T-helper 1 cell treated with Interleukin-12 subunit alpha and Interleukin-12 subunit beta and Interleukin-4 antibody, amounts not matched to agents 30 ng/mL and 1 ng/mL, for 36 hours (primary cell): ENCODE measurements around the gene CRTAP. TPM values are rescaled to one million over a fixed set of nuclear protein-coding genes. Genes with fewer than 3 reads are reported as not detected.
"Not testable (repeated sequence)": the region's sequence is repeated elsewhere in the genome, so short reads cannot be mapped to it uniquely, and the experiment has no call there.

ENCODE experiments used
- intact Hi-C: fragments of 100-400 bp; cut with micrococcal nuclease; formaldehyde crosslinking; loops from one replicate; pipeline ENCODE4 v1.15.1; 2024
- total RNA-seq: library from RNA; stranded (reverse); gene quantifications from 2 replicates; pipeline ENCODE4 v1.2.3, GENCODE V29; 2022

The CRTAP gene
- total RNA-seq, 1 donor from 2014 or later: 25.3 TPM

DNA sequence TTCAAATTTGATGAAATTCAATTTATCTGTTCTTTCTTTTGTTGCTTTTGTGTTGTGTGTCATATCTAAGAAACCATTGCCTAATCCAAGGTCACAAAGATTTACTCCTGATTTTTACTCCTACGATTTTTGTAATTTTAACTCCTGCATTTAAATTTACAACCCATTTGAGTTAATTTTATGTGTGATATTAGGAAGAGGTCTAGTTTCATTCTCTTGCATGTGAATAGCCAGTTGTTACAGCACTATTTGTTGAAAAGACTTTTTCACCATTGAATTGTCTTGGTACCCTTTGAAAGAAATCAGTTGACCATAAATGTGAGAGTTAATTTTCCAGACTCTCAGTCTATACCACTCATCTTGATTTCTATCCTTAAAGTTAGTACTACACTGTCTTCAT lies 23.9 kb downstream of the CRTAP start:
- intact Hi-C loops: no loop called here

DNA sequence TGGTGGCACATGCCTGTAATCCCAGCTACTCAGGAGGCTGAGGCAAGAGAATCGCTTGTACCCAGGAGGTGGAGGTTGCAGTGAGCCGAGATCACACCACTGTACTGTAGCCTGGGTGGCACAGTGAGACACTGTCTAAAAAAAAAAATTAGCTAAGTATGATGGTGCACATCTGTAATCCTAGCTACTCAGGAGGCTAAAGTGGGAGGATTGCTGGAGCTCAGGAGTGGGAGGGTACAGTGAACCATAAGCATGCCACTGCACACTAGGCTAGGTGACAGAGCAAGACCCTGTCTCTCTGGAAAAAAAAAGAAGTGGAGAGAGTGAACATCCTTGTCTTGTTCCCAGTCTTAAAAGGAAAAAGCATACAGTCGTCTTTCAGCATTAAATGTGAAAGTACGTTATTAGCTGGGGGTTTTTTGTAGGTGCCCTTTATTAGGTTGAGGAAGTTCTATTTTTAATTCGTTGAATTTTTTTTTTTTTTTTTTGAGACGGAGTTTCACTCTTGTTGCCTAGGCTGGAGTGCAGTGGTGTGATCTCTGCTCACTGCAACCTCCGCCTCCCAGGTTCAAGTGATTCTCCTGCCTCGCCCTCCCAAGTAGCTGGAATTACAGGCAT lies 25.3 kb downstream of the CRTAP start:
- intact Hi-C loops: not testable (repeated sequence)

DNA sequence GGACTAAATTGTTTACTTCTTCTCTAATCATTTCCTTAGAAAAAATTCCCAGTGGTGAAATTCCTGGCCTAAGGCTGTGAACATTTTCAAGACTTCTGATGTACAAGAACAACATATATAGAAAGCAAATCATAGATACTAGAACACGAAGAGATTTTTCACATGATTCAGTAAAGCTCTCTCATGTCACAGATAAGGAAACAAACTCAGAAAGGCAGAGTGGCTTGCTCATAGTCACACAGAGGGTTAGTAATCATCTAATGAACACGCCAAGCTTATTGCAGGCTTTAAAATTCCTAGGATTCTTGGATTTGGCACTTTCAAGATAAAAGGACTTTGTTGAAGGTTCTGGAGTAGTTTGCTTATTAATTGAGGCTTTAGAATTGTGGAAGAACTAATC lies 26.2 kb downstream of the CRTAP start:
- intact Hi-C loops: no loop called here

DNA sequence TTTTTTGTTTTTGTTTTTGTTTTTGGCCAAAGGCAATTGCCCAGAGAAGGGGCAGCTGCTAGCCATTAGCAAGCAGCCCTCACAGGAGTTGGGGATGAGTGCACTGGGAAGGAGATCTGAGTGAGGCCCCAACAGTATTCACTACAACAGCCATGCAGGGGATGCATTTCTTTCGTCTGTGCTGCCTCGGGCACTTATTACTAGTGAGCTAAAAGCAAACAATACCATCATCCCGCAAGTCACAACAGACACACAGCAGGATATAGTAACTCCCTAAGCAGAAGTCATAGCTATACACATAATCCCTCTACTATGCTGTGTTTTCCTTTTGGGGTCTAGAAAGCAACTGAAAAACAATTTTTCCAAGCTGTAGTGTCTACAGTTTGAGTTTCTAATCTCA lies 27.2 kb downstream of the CRTAP start:
- intact Hi-C loops: no loop called here

DNA sequence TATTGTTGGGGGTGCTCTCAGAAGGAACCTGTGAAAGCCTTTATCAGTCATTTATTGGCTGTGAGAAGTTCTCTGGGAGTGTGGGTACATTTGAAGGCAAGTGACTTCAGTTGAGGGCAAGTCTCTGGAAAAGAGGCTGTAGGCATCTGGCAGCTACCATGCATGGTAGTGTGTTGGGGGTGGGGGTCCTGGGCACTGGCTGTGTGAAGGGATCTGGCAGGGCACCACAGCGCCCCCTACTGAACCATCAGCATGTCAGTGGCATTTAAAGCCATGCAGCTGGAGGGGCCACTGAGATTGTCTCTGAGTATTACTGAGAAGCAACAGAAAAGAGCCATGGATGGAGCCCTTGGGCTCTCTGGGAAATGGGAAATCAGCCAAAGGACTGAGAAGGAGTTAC lies 30.6 kb downstream of the CRTAP start:
- intact Hi-C loops: no loop called here

DNA sequence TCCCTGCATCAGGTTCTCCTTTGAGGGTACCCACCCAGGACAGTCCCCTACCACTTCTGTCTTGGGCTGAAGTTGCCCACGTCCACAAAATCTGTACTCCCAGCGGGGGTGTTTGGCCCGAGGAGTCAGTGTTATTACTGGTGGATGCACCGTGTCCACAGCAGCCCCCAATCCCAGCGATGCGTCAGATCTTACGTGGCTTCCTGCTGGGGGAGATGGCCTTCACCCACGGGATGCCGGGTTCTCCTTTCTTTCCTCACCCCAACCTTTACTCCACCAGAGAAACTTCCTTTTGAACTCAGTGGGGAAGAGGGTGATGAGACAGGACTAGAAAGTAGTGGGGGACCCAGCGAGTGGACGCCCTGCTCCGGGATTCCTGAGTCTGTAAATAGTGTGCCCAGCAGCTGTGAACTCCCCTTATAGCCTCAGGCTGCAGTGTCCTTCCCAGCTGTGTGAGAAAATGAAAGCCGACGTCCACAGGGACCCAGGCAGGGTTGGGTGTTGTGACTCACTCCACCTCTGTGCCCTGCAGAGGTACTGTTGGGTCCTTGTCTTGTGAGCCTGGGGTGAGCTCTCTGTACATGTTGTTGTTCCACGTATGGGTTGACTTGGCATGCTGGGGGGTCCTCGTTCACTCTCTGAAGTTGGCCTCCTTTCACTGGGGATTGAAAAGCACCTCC lies 31.5 kb downstream of the CRTAP start:
- intact Hi-C loops: no loop called here

DNA sequence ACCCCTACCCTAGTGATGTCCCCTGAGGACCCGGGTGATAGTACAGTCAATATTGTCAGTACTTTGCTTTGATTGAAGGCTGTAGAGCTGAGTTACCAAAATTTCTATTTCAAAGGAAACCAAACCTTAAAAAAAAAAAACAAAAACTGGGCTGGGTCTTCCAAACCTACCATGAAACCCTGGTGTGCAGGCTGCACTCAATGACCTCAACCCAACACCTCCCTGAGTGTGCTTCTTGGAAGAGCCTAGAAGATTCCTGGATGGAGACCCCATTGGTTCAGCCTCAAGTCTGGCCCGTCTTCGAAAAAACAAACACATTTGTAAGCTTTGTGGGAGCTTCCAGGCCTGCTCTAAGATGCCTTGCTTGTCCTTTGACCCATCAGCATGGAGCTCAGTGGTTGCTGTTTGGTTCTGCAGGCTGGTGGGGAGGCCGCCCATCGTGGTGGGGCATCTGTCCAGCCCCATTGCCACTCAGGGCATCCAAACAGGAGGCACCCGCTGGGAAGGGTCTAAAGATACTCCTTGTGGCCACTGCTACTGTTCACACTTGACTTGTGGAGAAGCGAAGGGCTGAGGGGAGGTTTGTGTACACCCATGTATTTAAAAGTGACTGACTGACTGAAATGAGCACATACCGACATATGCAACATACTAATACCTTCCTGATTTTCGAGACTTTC lies 32.2 kb downstream of the CRTAP start:
- intact Hi-C loops: no loop called here

DNA sequence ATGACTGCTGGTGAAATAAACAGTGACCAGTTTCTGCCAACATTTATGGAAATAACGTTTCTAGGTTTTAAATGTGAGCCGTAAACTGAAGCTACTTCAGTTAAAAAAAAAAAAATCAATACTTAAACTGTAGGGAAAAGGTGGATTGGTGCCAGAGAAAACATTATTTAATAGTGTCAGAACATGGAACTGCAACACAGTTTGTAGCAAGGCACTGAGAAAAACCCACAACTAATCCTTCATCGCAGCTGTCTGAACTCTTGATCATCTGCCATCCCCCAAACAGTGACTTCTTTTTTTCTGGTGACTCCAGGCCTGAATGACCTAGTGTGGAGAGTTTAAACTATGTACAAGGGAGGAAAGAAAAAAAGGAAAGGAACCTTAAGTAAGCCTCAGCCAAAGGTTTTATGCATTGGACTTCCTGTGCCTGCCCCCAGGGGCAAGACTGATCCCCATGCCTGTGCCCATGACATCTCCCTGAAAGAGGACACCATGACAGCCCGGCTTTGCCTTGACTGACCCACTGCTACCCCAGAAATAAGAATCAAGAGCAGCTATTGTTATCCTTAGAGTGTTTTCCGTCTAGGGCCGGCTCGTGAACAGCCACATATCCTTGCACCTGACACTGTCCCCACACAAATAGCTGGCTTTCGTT lies 33.1 kb downstream of the CRTAP start:
- intact Hi-C loops: no loop called here

DNA sequence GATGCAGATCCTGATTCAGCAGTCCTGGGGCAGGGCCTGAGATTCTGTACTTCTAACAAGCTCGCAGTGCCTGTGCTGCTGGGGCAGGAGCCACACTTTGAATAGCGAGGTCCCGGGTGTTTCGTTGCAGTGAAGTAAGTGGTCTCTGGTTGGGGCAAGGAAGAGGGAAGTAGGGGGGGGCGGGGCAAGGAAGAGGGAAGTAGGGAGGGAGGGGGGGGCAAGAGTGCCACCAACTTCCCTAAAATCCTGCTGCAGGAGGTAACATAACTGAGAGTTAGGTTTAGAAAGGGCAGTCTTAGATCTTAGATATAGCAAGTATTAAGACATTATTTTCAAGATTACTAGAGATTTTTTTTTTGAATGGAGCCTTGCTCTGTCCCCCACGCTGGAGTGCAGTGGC lies 35.5 kb downstream of the CRTAP start:
- intact Hi-C loops: no loop called here

DNA sequence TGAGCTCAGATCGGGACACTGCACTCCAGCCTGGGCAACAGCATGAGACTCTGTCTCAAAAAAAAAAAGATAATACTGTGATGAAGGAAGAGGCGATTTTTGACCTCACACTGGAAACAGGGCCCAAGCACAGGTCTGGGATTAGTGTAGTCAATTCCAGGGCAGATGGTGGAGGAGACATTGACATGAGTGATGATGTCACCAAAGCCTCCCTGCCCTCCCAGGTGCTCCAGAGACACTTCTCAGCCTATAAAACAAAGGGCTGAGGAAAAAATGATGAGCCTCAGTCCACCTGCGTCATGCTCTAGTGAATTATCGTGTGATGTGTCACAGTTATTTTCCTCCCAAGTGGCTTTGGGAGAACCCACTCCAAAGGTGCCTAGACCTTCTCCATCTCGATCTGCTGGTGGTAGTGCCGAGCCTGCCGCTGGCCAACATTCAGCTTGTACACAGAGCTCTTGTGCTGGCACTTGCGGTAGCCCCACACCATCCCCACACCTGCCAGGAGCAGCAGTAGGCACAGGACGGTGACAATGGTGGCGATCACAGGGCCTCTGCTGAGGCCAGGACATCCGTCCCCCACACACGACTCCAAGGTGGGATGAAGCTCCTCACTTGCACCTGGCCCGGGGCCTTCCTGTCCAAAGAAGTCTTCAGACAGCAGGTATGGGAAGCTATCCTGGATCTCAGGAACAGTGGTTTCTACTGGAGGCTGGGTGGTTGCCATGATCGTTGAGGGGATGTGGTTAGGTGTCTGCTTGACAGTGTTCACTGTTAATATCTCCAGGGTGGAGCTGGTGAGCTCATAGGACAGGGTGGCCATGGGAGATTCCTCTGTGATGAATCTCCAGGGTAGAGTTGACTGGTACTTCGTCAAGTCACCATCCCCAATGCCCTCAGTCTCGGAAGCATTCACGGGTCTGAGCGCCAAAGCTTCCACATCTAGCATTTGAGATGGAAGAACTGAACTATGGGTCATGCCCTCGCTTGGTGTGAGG lies 38.8 kb downstream of the CRTAP start:
- intact Hi-C loops: no loop called here

DNA sequence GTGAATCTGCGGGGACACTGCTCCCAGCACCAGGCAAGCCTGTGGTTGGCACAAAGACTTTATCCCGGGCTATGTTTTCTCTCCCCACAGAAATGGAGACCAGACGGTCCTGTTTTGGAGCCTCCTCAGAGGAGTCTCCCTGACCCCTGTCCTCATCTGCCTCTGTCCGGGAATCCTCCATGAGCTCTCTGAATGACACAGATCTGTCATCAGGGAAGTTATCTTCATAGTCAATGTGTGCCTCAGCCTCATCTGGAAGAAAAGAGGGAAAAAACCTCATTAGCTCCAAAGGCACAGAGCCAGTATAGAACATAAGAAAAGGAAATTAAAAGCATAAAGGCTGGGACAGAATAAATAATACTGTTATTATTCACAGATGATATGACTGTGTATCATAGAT lies 40.0 kb downstream of the CRTAP start:
- intact Hi-C loops: no loop called here

DNA sequence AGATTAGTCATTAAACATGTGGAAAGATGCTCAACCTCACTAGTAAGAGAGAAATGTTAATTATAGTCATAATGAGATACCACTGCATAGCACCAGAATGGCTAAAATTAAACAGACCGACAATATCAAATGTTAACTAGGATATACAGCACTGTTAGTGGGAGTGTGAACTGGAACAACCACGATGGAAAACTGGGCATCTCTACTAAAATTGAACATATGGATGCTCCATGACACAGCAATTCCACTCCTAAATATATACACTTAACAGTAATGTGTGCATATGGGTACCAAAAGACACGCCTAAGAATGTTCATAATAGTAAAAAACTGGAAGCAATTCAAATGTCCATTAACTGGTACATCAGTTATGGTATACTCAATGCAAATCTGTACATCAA lies 41.5 kb downstream of the CRTAP start:
- intact Hi-C loops: no loop called here

DNA sequence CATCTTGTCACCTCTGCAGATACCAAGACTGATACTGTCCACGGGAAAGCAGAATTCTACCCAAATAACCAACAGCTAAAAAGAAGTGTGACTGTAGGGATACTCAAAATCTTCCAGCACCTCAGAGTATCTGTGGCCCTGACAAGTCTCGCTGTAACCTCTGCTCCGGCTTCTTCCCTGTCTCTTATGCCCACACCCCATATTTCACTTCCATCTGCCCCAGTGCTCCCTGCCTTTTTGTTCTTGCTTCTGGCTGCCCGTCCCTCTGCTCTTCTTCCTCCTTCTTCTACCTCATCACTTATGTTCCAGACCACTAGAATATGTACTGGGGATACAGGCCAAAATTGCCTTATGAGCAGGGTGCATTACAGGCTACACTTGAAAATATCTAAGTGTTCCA lies 45.4 kb downstream of the CRTAP start:
- intact Hi-C loops: no loop called here

DNA sequence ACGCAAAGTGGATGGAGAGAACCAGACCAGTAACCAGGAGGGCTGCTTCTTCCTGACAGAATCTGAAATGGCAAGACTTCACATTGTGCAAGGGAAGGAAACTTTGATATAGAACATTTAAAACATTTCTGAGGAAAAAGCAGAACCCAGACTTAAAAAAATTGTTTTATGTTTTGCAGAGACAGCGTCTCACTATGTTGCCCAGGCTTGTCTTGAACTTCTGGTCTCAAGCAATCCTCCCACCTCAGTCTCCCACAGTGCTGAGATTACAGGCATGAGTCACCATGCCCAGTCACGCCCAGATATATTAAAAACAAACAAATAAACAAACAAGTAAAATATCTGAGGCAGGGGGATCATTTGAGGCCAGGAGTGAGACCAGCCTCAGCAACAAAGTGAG lies 46.2 kb downstream of the CRTAP start:
- intact Hi-C loops: no loop called here

DNA sequence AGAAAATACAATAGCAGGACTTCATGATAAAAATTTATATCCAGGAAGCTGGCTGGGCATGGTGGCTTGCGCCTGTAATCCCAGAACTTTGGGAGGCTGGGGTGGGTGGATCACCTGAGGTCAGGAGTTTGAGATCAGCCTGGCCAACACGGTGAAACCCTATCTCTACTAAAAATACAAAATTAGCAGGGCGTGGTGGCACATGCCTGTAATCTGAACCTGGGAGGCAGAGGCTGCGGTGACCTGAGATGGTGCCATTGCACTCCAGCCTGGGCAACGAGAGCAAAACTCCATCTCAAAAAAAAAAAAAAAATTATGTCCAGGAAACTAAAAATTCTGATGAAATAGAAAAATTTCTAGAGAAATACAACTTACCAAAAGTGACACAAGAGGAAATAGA lies 48.8 kb downstream of the CRTAP start:
- intact Hi-C loops: not testable (repeated sequence)

DNA sequence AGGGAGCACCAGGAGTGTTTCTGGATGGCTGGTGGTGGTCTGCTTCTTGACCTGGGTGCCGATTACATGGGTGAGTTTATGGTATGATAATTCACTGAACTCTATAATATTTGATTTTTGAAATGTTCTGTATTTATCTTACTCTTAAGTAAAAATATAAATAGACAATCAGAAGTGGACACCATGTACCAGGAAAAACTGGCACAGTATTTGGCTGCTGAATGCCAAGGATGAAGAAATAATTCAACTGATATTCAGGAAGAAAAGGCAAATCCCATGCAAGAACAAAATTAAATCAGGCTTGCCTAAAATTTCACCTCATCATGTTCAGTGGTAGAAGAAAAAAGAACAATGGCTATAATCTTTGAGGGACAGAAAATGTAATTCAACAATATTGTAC lies 51.6 kb downstream of the CRTAP start:
- intact Hi-C loops: no loop called here

DNA sequence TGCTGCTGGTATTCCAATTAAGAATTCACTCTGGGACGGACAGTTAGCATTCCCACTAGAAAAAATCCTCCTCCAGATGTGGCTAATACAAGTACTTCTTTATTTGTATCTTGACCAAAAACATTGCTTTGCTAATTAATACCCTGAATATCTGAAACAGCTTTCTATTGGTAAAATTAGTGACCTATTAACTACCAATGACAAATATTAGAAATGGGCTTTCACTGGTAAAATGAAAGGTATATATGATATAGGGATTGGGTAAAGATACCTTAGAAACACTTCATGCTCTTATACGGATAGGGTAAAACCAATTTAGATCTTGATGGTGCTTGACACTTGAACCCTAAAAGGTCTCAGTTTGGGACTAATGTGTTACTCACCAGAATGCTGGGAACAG lies 52.3 kb downstream of the CRTAP start:
- intact Hi-C loops: no loop called here

DNA sequence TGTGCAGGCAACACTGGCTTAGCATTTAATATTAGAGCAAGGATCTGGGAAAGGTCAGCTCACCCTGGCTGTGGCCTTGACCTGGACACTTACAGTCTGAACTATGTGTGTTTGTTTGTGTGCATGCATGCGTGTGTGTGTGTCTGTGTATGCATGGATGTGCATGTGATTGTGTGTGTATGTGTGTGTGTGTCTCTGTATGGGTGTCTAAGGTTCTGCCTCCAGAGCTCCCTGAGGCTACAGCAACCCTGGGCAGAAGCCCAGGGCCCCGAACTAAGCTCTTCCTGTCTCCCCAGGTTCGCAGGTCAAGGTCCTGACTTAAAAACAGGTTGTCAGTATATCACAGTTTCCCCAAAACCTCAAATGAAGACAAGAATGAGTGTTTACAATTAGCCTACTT lies 53.5 kb downstream of the CRTAP start:
- intact Hi-C loops: no loop called here

DNA sequence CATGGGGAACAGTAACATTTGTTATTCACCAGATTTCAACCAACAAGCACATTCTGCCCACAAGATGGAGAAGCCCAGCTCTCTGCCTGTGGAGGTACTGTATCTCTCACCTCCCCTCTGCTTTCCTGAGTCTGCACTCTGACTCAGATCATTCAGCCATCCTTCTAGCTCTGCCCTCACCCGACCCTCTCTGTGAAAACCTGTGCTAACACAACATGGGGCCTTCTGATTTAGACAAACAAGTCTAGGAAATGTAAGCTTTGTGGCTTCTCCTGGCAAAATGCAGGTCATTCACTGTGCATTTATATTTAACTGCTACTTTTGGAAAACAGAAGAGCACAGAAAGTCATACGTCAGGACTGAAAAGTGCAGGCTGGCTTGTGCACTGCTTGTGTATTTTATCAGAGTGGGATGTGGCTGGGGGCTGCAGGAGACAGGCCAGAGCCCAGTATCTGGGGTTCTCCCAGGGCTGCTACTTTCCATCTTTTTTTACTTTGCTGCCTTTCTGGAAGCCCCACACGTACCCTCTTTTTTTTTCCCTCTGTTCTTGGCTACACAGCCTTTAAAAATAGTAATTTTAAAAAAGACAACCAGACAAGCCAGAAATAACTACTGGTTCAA lies 54.0 kb downstream of the CRTAP start:
- intact Hi-C loops: no loop called here

DNA sequence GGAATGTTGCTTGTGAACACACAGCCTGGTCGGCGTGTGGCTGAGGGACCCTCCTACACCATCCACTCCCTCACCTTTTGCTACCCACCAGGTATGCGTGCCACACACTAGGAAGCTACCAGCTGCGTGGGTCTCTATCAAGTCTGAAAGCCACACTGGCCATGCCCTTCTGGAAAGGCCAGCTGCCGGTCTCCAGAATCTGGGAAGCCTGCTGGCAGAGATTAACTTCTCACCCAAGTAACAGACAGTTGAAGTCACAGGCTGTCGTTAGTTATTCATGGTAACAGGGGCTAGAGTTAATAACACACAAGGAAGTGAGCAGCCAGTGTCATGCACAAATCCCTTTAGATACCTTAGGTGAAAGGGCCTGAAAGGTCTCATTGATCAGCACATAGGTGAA lies 56.7 kb downstream of the CRTAP start:
- intact Hi-C loops: loop anchor here (2.0 kb wide), 1 partner anchor 270 kb away; the partner anchor contains the start of gene UBP1

DNA sequence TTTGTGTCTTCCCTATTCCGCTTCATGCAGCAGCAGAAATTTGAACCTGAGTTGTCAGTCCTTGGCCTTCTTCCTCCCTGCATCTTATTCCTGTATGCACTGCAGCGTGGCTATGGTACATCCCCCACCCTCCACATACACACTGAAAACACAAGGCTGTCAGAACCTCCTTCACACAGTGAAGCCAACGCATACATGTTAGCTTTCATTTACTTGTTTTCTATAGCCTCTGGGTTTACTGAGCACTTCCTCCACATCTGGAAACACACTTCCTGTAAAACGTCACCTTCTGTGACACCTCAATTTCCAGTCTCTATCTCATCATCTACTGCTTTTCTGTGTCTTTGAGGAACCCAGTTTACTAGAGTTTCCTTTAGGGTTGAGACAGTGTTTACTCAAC lies 57.8 kb downstream of the CRTAP start:
- intact Hi-C loops: loop anchor here (2.0 kb wide), 1 partner anchor 269 kb away; the partner anchor contains the start of gene UBP1
